ENCODE measurements around the gene HIGD1A. TPM values are rescaled to one million over a fixed set of nuclear protein-coding genes. Genes with fewer than 3 reads are reported as not detected.
A peak's percentile ranks its signal among the peaks of the same experiment; 100 is the strongest.

HIGD1A gene
- total RNA-seq, 3 donors from 2014 or later: 174 to 468 (median 368) TPM

DNA sequence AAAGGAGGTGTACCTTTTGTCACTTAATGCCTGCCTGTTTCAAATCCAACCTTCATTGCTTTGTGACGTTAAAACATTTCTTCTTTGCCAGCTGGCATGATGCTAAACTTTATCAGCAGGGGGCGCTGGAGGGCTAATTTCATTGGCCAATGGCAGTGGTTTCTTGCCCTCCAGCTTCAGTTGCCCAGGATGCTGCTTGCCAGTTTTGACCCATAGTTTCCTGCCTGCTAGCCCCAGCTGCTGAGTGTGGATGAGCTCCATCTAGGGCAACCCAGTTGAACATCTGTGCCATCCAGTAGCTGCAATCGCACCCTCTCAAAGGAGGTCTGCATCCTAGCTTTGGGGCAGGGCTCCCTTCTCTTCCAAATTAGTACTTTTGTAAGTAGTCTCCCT is 27.0 kb upstream of the HIGD1A start:
- intact Hi-C loops (cut with DNase I, micrococcal nuclease): loop anchor here in 1 of 2 donors (10.0 kb wide), 1 partner anchor 47 kb away; no protein-coding TSS in a partner anchor

DNA sequence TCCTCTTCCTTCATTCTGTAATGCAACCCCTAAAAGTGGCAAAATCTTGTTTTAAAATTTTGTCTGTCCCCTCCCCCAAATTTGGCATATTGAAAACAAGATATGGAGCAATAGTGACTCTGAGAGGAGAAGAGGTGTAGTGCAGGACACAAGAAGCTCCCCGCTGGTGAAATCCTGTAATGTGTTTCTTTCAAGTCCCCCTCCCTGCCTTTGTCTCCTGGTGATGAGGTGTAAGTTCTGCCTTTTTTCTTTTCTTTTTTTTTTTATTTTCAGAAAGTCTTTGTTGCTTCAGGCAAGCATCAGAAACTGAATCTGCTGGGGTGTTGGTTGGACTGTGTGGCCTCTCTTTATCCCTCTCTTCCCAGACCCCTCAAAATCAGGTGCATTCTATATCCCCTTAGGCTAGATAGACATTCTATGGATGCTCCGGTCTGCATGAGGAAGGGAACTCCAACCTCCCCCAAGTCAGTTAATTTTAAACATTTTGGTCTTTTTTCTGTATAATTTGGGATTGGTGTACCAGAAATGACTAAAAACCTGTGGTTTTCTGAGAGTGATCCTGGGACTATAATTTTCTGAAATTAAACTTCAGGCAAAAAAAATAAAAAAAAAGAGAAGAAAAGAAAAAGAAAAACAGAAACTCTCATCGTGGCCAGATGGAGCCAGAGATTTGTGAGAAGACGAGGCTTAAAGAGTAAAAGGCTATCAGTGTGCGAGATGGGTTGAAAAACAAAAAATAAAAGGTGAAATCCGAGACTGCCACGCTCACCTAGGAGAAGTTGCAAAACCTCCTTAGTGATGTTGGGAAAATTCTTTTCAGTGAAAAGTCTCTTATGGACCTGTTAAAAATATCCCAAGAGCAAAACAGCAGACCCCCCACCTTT is 26.4 kb upstream of the HIGD1A start:
- peaks cover 15% of the 10 kb centered on the region for H3K4me1 ChIP-seq (ENCODE audit: low read depth)
- ATAC-seq: peak; percentile 24
- TF ChIP-seq, protein P1, sequence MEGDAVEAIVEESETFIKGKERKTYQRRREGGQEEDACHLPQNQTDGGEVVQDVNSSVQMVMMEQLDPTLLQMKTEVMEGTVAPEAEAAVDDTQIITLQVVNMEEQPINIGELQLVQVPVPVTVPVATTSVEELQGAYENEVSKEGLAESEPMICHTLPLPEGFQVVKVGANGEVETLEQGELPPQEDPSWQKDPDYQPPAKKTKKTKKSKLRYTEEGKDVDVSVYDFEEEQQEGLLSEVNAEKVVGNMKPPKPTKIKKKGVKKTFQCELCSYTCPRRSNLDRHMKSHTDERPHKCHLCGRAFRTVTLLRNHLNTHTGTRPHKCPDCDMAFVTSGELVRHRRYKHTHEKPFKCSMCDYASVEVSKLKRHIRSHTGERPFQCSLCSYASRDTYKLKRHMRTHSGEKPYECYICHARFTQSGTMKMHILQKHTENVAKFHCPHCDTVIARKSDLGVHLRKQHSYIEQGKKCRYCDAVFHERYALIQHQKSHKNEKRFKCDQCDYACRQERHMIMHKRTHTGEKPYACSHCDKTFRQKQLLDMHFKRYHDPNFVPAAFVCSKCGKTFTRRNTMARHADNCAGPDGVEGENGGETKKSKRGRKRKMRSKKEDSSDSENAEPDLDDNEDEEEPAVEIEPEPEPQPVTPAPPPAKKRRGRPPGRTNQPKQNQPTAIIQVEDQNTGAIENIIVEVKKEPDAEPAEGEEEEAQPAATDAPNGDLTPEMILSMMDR (IDR thresholded peaks at IDR 0.05): peak; percentile 22
- intact Hi-C loops (cut with DNase I, micrococcal nuclease): loop anchor here in 1 of 2 donors (10.0 kb wide), 1 partner anchor 46 kb away; no protein-coding TSS in a partner anchor
- no peak overlapping the region for H3K4me3 ChIP-seq
- H3K9me3 ChIP-seq: no peaks in the 10 kb centered on the region
- no peak for DNase-seq
- no peaks in the 10 kb centered on the region for H3K36me3 ChIP-seq (ENCODE audit: low read depth)

More for the DNA sequence above, 27.0 kb upstream of the HIGD1A start:
- Histone ChIP-seq H3K4me1 (ENCODE audit: low read depth) (peaks cover 15% of the 10 kb centered on the region), H3K4me3 (no peak overlapping the region), H3K9me3 (no peaks in the 10 kb centered on the region), H3K36me3 (ENCODE audit: low read depth) (no peaks in the 10 kb centered on the region)
- DNase-seq: peak in 2 of 3 donors; percentile 76 to 90
- ATAC-seq: peak; percentile 15
- TF ChIP-seq, protein P1 (IDR thresholded peaks at IDR 0.05): peak; percentile 45

DNA sequence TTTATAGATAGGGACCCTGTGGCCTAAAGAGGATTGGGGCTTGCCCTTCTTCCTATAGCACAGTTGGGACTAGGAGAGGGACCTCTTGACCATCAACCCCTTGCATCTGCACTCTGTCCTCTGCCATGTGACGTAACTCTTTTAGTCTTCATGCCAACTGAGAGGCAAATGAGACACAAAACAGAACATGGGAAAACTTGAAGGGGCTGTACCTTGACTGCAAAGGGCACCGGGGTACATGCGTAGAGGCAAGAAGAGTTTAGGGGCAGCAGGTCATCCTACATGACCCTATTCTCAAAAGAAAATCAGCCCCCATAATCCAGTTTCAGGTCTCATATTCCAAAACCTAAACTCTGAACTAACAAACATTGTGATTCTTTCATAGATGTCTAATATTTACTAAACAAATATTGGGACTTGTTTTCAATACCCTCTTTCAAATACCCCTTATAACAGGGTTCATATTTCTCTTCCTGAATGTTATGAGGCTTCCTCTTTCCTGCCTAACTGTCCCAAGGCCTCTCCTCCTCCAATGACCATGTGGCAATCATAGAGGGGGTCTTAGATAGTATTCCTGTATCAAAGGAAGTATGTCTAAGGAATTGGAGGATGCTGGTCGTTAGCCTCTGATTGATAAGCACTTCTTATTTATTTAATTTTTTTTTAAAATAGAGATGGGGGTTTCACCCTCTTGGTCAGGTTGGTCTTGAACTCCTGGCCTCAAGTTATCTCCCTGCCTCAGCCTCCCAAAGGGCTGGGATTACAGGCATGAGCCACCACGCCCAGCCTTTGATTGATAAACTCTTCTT is 25.5 kb upstream of the HIGD1A start:
- Histone ChIP-seq H3K9me3 (no peaks in the 10 kb centered on the region), H3K4me3 (no peak overlapping the region), H3K36me3 (ENCODE audit: low read depth) (no peaks in the 10 kb centered on the region), H3K4me1 (ENCODE audit: low read depth) (peaks cover 15% of the 10 kb centered on the region)
- ATAC-seq (peak; percentile 2), DNase-seq (no peak)
- TF ChIP-seq, protein P1 (IDR thresholded peaks at IDR 0.05): no peak
- intact Hi-C loops (cut with DNase I, micrococcal nuclease): loop anchor here in 1 of 2 donors (10.0 kb wide), 1 partner anchor 45 kb away; no protein-coding TSS in a partner anchor

DNA sequence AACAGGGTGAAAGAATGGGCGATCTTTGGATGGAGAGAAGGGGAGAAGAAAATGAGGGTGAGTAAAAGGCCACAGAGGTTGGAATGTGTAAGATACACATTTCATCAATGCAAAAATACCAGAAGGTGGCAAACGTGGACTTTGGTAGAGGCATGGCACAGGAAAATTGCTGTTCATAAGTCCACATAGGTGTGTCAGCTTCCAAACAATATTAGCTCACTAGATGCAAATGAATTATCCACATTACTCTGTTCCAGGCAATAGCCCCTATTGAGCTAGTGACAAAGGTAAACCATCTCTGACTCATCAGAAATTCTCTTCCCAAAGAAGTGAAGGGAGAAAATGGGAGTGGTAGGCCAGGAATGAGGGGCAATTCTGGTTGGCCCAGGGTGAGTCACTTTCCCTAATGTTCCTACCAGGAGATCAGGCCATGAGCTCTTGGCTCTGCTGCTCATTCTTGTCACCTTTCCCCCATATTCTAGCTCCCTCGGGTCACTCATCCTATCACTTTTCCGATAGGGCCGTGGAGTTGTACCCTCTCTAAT is 24.9 kb upstream of the HIGD1A start:
- Histone ChIP-seq H3K36me3 (ENCODE audit: low read depth) (no peaks in the 10 kb centered on the region), H3K9me3 (no peaks in the 10 kb centered on the region), H3K4me3 (no peak overlapping the region), H3K4me1 (ENCODE audit: low read depth) (peaks cover 15% of the 10 kb centered on the region)
- TF ChIP-seq, protein P1 (IDR thresholded peaks at IDR 0.05): no peak
- intact Hi-C loops (cut with DNase I, micrococcal nuclease): no loop called here
- DNase-seq: peak in 2 of 3 donors; percentile 48 to 65
- peak; percentile 87 for ATAC-seq

DNA sequence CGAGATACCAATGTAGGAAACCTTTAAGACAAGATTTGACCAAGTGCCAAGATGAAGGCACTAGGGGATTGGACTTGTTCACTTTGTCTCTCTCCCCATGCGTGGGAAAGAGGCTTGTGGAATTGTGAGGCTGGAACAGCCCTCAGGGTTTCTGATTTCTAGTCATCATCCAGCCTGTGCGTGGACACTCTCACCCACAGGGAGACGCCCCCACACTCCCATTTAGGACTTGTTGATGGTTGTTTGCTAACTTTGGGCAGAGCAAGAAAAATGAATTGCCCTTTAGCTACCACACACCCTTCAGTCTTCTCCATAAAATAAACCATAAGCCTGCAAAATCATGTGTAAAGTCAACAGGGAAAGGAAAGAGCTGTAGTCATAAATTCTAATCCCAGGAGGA is 23.4 kb upstream of the HIGD1A start:
- intact Hi-C loops (cut with DNase I, micrococcal nuclease): no loop called here
- TF ChIP-seq, protein P1 (IDR thresholded peaks at IDR 0.05): no peak
- ATAC-seq: peak; percentile 77
- Histone ChIP-seq H3K4me3 (no peak overlapping the region), H3K4me1 (ENCODE audit: low read depth) (peaks cover 20% of the 10 kb centered on the region), H3K36me3 (ENCODE audit: low read depth) (no peaks in the 10 kb centered on the region), H3K9me3 (no peaks in the 10 kb centered on the region)
- peak in 2 of 3 donors; percentile 68 to 83 for DNase-seq
